ENCODE data around the gene ANKRD18B. TPM values are rescaled to one million over a fixed set of nuclear protein-coding genes. Genes with fewer than 3 reads are reported as not detected.
A peak's percentile ranks its signal among the peaks of the same experiment; 100 is the strongest.
"Not testable (repeated sequence)": the region's sequence is repeated elsewhere in the genome, so short reads cannot be mapped to it uniquely, and the experiment has no call there.

ANKRD18B gene
- total RNA-seq, 1 donor from 2014 or later = under 0.01 TPM

- DNase-seq (ENCODE audit: low read depth in 2 of 2) = peak in 1 of 2 donors; percentile 52
Observed at GRCh38 chr9:33604936-33605335, 80.9 kb downstream of the ANKRD18B start.

DNA sequence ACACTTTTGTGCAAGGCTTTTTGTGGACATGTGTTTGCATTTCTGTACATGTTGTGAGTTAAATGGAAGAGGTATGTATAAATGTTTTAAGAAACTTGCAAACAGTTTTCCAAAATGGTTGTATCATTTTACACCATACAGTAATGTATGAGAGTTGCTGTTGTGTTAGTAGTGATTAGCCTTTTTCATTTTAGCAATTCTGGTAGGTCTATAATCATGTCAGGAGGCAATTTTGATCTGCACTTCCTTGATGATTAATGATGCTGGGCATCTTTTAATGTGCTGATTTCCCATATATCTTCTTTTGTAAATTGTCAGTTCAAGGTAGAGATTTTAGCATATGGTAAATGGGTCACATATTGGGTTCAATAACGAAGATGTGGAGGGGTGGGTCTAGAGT is 87.3 kb downstream of the ANKRD18B start:
- no peak for DNase-seq (ENCODE audit: low read depth in 2 of 2)

GRCh38 chr9:33612410-33612809 is 88.4 kb downstream of the ANKRD18B start:
- DNase-seq (ENCODE audit: low read depth in 2 of 2) = not testable (repeated sequence)

DNA sequence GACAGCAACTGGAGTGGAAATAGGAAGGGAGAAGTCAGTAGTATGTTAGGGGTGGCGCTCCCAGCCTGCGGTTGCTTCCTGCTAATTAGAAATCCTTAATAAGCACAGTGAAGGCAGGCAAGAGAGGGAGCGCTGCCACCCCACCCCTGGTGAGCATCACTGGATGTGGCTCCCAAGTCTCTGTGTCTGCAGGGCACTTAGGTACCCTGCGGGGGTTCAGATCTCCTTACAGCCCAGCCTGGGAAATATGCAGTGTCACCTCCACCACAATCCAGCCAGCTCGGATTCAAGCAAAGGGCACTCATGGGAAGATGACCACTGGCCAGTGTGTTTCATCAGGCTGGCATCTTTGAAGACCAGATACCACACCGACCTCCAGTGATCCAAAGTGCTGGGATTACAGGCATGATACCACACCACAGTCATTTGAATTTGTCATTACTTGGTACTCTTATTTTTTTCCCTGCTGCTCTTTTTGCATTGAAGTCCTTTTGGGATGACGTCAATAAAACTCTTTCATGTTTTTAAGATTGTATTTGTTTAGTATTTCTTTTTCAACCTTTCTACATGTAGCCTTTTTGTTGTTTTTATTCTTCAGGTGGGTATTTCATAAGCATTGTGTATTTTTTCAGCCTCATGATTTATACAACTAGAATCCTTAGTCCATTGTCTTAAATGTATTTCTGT is 90.1 kb downstream of the ANKRD18B start:
- DNase-seq (ENCODE audit: low read depth in 2 of 2) = no peak

DNA sequence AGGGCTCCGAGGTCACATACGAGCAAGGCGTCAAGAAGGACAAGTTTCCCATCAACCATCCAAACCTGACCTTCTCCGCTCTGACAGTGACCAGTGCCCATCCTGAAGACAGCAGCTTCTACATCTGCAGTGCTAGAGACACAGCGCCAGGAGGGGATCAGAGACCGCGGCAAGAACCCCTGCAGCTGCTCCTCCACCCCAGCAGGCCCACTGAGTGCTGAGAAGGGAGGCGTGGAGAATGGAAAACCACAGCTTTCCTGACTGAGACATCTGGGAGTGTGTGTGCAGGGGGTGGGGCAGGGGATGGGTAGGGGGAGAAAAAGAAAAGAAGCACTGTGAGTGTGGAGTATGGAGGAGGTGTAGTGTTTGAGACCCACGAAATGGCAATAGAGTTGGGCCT is 94.3 kb downstream of the ANKRD18B start:
- not testable (repeated sequence) for DNase-seq (ENCODE audit: low read depth in 2 of 2)

DNA sequence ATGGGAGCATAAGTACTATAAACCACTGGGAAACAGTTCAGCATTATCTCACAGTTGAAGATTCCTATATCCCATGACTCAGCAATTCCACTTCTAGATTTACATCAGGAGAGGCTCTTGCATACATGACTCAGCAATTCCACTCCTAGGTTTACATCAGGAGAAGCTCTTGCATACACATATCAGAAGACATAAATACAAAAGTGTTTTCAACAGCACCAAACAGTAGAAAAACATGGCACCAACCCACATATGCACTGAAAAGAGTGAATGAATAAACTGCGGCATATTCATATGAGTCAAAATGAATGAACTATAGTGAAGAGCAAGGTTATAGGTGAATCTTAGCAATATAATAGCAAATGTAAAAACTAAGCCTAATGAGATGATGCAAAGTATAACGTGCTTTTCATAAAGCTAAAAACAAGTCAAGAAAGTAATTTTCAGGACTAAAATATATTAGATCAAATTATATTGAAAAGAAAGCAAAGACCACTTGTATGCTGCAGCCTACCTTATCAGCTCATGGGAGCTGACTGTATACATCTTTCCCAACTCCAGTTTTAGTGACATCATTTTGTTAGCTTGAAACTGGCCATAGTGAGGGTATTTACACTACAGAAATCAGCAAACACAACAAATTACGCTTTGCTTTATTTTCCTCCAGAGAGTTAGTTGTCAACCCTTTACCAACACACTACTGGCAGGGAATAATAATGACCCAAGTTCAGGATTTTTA is 95.8 kb downstream of the ANKRD18B start:
- peak; percentile 33 to 60 for DNase-seq (ENCODE audit: low read depth in 2 of 2)

DNA sequence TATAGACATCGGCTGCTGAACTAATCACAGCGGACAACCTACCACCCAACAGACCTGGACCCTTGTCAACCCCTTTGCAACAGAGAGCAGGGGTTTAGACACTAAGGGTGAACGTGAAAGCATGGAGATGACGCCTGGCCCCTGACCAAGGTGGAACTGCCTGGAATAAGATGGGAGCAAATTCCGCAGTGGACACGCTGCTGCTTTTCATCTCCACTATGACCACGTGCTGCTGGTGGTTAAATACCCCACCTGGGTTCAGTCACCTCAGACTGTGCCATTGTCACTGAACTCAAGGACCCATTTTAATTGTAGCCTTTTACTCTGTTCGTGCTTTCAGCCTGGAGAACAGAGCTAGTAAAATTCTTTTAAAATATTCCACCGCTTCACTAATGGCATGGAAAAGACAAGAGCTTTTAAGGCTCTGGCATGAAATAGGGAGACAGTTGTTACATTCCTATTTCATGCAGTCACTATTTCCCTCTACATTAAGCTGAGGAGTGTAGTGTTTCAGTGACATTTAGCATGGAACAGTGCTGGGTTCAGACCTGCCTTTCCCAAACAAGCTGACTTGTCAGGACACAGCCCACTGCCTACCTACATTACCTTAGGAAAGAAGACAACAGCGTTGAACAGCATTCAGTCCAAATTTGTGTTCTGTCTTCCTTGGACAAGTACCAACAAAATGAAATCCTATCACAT is 96.8 kb downstream of the ANKRD18B start:
- DNase-seq (ENCODE audit: low read depth in 2 of 2) = no peak

Other genes starting within 250 kb of the ANKRD18B start
- gene NFX1, start 233.7 kb upstream of the ANKRD18B start, total RNA-seq = 8.5 and 12.3 TPM in 2 replicates
- not detected in 2 replicates for gene AQP7, start 121.7 kb upstream of the ANKRD18B start, total RNA-seq
- gene AQP3, start 76.7 kb upstream of the ANKRD18B start, total RNA-seq = 0.20 and 0.44 TPM in 2 replicates
- gene NOL6, start 50.3 kb upstream of the ANKRD18B start, total RNA-seq = 8.7 and 14.7 TPM in 2 replicates